Measurements from ENCODE around the gene ALS2.
"Not testable (repeated sequence)": the region's sequence is repeated elsewhere in the genome, so short reads cannot be mapped to it uniquely, and the experiment has no call there.

ALS2 gene

GRCh38 chr2:201674794-201675193 is 105.9 kb downstream of the ALS2 start:
- no peak for DNase-seq (ENCODE audit: low spot score)

GRCh38 chr2:201674298-201674697 is 106.4 kb downstream of the ALS2 start:
- DNase-seq (ENCODE audit: low spot score), result no peak

DNA sequence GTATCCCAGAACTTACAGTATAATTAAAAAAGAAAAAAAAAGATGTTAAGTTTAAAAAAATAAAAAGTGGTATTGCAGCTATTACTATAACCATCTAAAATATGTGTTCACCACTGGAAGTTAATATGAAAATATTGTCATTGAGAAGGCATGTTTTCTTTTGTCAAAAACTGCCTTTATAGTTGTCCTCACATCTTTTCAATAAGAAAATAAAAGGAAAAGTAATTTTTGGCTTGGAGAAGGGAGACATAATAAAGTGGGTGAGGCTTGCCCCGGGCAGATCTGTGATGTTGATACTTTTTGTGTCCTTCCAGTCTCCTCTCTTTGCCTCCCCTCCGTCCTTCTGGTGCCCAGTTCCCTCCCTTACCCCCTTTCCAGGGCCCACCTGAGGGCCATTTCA is 107.2 kb downstream of the ALS2 start:
- DNase-seq (ENCODE audit: low spot score), result no peak

- not testable (repeated sequence) for DNase-seq (ENCODE audit: low spot score)
Observed at GRCh38 chr2:201671205-201671604, 109.5 kb downstream of the ALS2 start.

DNA sequence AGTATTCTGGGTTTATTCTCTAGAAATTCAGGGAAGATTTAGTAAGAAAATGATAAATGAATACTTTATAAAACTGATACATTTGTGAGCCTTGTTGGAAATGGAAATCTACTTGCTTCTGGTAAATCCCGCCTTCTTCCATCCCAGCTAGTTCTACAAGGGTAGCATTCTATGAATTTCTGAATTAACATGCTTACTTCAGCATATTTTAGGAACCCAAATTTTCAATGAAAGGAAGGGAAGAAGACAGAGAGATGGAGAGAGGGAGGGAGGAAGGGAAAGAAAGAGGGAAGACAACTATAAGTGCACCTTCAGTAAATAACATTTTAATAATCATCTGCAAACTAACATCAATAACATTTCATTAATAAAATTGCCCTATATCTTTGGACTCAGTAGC is 110.9 kb downstream of the ALS2 start:
- no peak for DNase-seq (ENCODE audit: low spot score)

DNA sequence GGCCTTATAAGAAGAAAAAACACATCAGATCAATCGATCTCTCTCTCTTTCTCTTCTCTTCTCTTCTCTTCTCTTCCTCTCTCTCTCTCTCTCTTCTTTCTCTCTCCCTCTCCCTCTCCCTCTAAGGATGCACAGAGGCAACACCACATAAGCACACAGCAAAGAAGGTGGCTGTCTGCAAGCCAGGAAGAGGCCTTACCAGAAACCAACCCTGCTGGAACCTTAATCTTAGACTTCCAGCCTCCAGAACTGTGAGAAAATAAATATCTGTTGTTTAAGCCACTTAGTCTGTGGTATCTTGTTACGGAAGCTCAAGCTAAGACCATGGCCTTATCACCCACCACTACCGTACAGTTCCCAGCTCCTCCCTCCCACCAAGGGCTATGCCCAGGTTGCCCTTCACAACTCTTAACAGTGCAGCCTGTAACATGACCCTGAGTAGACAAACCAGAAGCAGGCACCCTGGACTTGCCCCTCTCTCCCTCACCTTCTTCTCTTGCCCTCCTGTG is 112.3 kb downstream of the ALS2 start:
- DNase-seq (ENCODE audit: low spot score), result no peak

GRCh38 chr2:201664334-201664733 is 116.4 kb downstream of the ALS2 start:
- no peak for DNase-seq (ENCODE audit: low spot score)

GRCh38 chr2:201661366-201661765 is 119.4 kb downstream of the ALS2 start:
- DNase-seq (ENCODE audit: low spot score), result no peak

DNA sequence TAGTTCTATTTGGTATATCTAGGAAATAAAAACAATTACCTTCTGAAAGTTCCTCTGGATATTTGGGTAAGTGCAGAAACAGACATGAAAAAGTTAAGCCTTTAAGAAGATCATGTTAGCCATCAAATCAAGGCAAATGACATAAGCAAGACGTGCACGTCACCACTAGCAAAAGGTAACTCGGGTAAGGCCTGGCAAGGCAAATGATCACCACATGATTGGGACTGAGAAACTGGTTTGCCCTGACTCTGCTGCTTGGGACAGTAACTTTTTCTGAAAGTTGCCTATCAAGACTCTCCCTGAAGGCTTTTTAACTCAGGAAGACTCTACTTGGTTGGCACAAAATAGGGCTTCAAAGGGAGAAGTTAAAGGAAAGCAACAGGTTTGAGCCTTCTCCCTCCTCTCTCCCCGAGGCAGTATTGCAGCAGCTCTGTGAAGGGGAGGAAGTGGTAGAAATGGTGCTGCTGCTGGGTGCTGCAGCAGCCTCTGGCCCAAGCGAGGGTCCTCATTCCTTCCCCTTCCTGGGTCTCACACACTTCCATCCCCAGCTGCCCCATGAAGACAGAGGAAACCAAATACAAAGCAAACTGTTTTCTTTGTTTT is 120.3 kb downstream of the ALS2 start:
- DNase-seq (ENCODE audit: low spot score), result no peak

- no peak for DNase-seq (ENCODE audit: low spot score)
Observed at GRCh38 chr2:201656740-201657139, 124.0 kb downstream of the ALS2 start.

DNA sequence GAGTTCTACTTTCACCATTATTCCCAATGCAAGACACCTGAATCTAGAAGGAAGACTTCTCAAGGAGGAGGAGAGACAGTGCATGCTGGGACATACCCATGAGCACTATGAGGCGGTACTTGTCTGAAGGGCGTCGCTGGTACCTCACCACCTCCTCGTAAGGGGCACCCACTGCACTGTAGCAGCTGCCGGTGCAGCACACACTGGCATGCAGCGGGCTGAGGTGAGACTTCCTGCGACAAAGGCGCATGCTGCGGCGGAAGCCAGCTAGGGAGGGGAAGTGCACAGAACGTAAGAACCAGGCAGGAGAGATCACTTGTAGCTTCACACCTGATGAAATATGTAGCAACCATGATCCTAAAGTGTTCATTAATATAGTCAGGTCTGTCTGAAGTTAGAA is 124.6 kb downstream of the ALS2 start:
- DNase-seq (ENCODE audit: low spot score), result no peak

GRCh38 chr2:201654616-201655384 is 125.9 kb downstream of the ALS2 start:
- no peak for DNase-seq (ENCODE audit: low spot score)

- no peak for DNase-seq (ENCODE audit: low spot score)
Observed at GRCh38 chr2:201653221-201653620, 127.5 kb downstream of the ALS2 start.
